Jurkat, Clone E6-1 (cell line): ENCODE data around the gene THRB.
"Not testable (repeated sequence)": the region's sequence is repeated elsewhere in the genome, so short reads cannot be mapped to it uniquely, and the experiment has no call there.

Experiments used
- DNase-seq: peaks from one replicate; pipeline ENCODE4 v3.0.0-alpha.2; 2011; ENCODE audit warnings: low read depth, low spot score
- H3K4me3 ChIP-seq: 2 replicates; pipeline ENCODE4 v1.5.1; 2011; ENCODE audit warnings: mild to moderate bottlenecking, low read length, control low read depth, moderate library complexity

THRB gene

GRCh38 chr3:24462737-24463136 is 31.9 kb downstream of the THRB start:
- H3K4me3 ChIP-seq = no peak overlapping the region
- no peak for DNase-seq

- no peak for DNase-seq
- H3K4me3 ChIP-seq = no peak overlapping the region
Measured at GRCh38 chr3:24460974-24461373, 33.7 kb downstream of the THRB start.

- DNase-seq = no peak
- H3K4me3 ChIP-seq = no peak overlapping the region
Measured at GRCh38 chr3:24457719-24458118, 36.9 kb downstream of the THRB start.

GRCh38 chr3:24454856-24455255 is 39.8 kb downstream of the THRB start:
- no peak for DNase-seq
- H3K4me3 ChIP-seq = no peak overlapping the region

GRCh38 chr3:24454393-24454792 is 40.3 kb downstream of the THRB start:
- H3K4me3 ChIP-seq = no peak overlapping the region
- no peak for DNase-seq

- no peak overlapping the region for H3K4me3 ChIP-seq
- no peak for DNase-seq
Measured at GRCh38 chr3:24451461-24452099, 43.1 kb downstream of the THRB start.

GRCh38 chr3:24450160-24450907 is 44.3 kb downstream of the THRB start:
- no peak for DNase-seq
- no peak overlapping the region for H3K4me3 ChIP-seq

GRCh38 chr3:24447836-24448235 is 46.8 kb downstream of the THRB start:
- H3K4me3 ChIP-seq = no peak overlapping the region
- DNase-seq = no peak

GRCh38 chr3:24446032-24446431 is 48.6 kb downstream of the THRB start:
- no peak for DNase-seq

GRCh38 chr3:24443476-24443875 is 51.2 kb downstream of the THRB start:
- H3K4me3 ChIP-seq = no peak overlapping the region
- DNase-seq = no peak

More at GRCh38 chr3:24446032-24446431, 48.6 kb downstream of the THRB start:
- no peak overlapping the region for H3K4me3 ChIP-seq

- DNase-seq = no peak
- no peak overlapping the region for H3K4me3 ChIP-seq
Measured at GRCh38 chr3:24440760-24441464, 53.7 kb downstream of the THRB start.

GRCh38 chr3:24439021-24439420 is 55.6 kb downstream of the THRB start:
- H3K4me3 ChIP-seq = no peak overlapping the region
- DNase-seq = no peak

GRCh38 chr3:24437326-24437725 is 57.3 kb downstream of the THRB start:
- DNase-seq = no peak
- no peak overlapping the region for H3K4me3 ChIP-seq

- no peak overlapping the region for H3K4me3 ChIP-seq
Measured at GRCh38 chr3:24435584-24435983, 59.1 kb downstream of the THRB start.

GRCh38 chr3:24434651-24435050 is 60.0 kb downstream of the THRB start:
- DNase-seq = no peak
- no peak overlapping the region for H3K4me3 ChIP-seq

More at GRCh38 chr3:24435584-24435983, 59.1 kb downstream of the THRB start:
- no peak for DNase-seq

- no peak overlapping the region for H3K4me3 ChIP-seq
- DNase-seq = no peak
Measured at GRCh38 chr3:24433838-24434591, 60.6 kb downstream of the THRB start.

- no peak for DNase-seq
- no peak overlapping the region for H3K4me3 ChIP-seq
Measured at GRCh38 chr3:24432989-24433388, 61.7 kb downstream of the THRB start.

GRCh38 chr3:24428481-24428880 is 66.2 kb downstream of the THRB start:
- DNase-seq = no peak
- H3K4me3 ChIP-seq = no peak overlapping the region

- DNase-seq = no peak
- no peak overlapping the region for H3K4me3 ChIP-seq
Measured at GRCh38 chr3:24426896-24427295, 67.8 kb downstream of the THRB start.

GRCh38 chr3:24420829-24421228 is 73.8 kb downstream of the THRB start:
- DNase-seq, H3K4me3 ChIP-seq: not testable (repeated sequence)
